ENCODE data around the gene PLB1.
A peak's percentile ranks its signal among the peaks of the same experiment; 100 is the strongest.

The PLB1 gene

DNA sequence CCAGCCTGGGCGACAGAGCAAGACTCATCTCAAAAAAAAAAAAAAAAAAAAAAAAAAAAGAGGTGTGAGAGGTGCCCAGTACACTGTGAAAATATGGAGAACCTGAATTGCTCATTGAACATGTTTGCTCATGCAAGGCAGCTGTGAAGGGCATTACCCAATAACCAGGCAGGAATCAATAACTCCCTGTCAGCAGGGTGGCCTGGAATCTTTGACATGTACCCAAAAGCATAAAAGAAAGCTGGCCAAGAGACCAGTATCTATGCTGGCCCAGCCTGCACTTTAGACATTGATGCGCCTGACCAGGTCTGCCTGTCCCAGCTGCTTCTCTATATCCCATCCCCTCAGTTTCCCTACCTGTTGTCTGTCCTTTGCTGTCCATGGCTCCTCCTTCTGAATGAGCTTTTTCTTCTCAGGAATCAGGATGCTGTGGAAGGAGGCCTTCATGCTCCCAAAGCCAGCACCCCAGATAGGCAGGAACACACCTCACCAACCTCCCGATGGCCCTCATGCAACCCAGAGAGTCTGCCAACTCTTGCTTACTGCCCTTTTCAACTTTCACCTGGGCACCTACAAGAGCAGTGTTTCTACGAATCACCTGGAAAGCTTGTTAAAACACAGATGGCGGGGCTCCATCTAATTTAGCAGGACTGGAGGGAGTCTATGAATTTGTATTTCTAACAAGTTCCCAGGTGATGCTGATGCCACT is 172.4 kb downstream of the PLB1 start:
- DNase-seq (ENCODE audit: low read depth): no peak

DNA sequence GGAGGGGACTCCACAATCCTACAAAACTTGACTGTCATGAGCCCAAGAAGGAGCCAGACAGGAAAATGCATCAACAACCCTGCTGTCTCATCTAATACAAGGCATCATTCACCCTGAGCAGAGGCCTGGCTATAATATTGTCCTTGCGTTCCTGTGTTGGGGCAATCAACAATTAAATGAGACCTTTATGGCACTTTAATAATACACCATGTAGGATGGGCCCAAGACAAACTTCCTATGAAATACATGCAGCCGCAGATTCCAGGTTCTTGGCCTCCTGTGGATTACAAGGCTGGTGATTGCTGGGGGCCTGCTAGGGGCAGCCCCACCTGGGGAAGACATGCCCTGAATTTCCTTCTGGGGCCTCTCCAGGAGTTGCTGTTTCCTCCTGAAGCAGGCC is 173.0 kb downstream of the PLB1 start:
- DNase-seq (ENCODE audit: low read depth): no peak

DNA sequence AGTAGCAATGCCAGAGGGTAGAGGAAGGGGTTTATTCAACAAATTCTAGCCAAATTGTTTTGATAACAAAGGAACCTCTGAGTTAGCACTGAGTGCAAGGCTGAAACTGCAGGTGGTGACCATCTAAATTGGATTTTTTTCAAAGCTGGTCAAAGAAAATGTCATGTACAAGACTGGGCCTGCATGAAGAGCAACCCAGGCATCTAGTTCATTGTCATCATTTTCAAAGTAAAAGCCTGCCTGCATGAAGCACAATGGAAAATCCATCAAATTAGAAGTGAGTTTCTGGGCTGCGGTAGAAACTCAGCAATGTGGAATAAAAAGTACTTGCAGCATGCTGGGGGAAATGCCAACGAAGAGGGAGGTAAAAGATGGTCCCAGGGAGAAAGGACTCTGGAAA is 175.0 kb downstream of the PLB1 start:
- no peak for DNase-seq (ENCODE audit: low read depth)

DNA sequence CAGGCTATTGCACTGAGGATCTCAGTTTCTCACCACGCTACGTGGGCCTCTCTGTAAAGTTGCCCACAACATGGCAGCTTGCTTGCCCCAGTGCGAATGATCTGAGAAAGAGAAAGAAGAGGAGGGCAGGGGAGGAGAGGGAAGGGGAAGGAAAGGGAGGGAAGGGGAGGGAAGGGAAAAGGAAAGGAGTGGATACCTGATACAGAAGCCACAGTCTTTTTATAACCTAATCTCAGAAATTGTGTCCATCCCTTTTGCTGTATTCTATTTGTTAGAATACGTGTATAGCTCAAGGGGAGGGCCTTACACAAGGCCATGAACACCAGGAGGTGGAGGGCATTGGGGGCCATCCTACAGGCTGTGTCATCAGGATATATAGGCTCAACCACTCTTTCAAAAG is 177.5 kb downstream of the PLB1 start:
- no peak for DNase-seq (ENCODE audit: low read depth)

DNA sequence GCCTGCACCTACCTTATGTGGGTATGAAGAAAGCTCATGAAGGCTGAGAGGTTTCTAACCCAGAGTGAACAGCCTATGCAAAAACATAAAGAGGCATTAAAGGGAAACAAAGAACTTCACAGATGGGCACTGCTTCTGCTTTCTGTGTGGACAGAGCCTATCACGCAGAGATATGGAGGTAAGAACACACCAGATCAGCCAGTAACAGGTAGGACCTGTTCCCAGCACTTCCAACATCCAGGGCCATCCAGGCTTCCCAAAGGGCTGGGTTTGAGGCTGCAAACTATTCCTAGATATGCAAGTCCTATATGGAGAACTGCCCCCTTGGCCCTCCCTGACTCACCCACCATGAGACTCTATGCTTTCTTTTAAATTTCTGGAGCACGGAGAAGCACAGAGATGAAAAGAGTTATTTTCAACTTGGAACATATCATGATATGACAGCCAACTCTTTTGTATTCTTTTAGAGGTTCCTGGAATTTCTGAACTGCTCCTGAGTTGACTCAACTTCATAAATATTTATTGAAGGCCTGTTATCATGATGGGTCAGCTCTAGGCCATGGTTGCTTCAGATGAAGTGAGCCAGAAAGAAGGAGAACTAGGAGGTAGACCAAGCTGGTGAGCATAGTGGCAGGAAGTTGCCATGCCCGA is 178.3 kb downstream of the PLB1 start:
- DNase-seq (ENCODE audit: low read depth): no peak

DNA sequence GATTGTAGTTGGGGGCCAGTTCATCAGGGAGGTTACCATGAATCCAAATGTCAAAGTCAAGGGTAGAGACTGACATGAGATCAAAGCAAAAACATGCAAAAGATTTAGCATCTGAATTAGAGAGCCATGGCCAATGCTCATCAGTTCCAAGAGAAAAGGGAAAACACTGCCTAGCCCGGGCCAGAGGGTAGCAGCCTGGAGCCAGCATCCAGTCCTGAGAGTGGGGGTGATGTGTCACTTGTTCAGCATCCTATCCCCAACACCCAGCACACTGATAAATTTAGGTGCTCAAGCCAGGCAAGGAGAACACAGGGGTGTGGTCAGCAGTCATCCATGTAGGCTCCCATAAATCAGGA is 178.8 kb downstream of the PLB1 start:
- no peak for DNase-seq (ENCODE audit: low read depth)

DNA sequence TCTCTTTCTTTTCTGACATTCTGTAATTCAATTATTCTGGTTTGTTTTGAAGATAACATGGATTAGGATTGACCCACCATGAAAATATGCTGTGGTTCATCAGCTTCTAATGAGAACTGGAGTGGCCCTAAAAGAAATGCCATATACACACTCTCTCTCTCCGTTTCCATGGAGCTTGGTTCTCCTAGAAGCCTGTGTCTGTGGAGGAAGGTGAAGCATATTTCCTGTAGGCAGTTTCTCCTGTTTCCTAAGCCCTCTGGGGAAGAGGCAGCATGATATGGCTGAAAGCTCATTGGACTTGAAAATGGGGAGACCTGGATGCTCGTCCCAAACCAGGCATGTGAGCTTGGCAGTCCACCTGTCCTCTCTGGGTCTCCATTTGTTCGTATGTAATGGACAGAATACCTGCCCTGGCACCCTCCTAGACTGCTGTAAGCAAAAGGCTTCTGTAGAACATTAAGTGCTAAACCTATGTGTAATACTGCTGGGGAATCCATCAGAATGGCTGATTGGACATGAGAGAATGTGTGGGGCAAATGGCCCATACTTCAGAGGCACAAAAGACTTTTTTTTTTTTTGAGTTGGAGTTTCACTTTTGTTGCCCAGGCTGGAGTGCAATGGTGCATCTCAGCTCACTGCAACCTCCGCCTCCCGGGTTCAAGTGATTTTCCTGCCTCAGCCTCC is 180.4 kb downstream of the PLB1 start:
- DNase-seq (ENCODE audit: low read depth): no peak

DNA sequence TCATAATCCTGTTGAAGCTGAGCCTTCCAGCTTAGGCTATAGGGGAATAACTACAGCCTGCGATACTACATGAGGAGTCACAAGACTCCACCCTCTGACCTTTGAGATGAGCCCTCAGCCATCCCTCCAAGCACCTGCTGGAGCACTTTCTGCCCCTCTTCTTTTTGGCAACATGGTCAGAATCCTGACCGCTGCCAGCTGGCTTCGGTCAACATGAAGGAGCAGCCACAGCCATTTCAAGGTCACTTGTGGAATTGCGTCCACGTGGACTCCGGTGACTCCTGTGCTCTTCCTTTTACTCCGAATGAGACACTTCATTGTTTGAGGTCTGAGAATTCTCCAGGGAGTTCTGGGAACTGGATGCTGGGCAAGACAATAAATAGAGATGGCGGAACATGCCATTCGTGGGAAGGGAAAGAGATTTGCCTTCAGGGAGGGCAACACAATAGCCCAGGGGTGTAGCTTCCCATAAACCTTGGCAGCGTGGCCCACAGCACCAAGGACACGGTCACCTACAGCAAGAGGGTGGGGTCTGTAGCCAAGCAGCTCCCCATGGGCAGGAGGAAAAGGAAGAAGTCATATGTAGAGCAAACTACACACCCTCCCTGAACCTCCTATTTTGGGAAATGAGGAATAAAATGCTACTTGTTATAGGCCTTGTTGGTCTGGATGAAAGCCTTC is 182.5 kb downstream of the PLB1 start:
- no peak for DNase-seq (ENCODE audit: low read depth)

DNA sequence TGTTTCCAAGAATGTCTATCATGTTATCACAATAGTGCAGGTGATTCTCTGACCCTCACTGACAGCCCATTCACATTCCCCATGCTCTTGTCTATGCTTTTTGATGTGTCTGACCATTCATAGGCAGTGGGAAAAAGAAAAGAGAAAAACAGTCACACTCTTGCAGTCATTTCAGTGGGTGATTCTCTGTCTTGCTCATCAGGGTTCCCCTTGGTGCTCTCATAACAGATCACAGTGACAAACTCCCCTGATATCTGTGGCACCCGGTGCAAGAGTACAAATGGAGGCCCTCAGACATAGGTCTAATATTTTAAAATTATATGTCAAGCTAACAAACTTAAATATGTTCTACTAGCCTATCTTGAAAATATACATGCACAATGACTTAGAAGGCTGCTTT is 183.1 kb downstream of the PLB1 start:
- DNase-seq (ENCODE audit: low read depth): no peak

DNA sequence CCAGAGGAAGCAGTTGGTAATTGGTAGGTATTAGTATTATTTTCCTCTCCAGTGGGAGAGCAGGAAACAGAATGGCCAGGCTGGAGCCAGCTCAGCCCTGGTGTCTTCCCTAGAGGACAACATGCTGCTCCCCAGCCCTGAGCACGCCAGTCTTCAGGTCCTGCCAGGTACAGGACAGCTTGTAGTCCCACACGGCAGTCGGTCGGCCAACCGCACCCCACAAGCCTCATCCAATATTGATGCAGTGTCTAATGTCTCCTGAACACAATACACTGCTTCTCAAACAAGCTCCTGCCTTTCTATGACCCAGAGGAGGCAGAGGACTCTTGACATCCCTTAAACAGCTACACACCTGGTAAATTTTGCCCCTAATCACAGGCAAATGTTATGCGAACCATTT is 184.8 kb downstream of the PLB1 start:
- DNase-seq (ENCODE audit: low read depth): no peak

DNA sequence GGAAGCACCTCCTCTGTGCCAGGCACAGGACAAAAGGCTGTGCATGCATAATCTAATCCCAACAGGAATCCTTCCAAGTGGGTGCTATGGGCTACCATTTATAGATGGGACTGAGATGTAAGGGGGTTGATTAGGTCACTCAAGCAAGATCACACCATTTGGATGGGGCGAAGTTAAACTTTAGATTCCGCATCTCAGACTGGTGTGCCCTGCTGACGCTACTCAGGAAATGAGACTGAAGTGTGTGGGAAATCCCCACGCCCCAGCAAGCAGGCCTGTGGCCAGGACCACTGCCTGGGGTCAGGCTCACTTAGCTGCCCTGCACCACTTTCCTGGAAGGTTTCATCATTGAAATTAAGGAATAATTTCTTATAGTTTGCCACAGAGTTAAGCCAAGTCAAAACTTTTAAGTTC is 185.3 kb downstream of the PLB1 start:
- DNase-seq (ENCODE audit: low read depth): peak; percentile 53

DNA sequence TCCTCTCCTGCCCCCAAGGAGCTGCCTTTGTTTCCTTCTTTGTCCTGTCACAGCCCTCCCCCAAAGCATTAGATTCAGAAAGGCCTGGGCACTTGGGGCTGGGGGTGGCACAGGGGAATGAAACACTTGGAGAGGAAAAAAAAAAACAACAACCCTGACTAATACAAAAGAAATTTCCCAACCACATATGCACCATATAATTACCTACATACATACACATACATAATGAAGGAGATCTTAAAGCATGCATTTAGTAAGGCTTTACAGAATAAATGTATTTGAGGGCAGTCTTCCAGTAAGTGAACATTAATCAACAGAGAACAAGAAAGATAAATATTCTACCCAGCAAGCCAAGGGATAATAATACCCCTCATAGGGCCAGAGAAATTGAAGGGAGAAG is 185.7 kb downstream of the PLB1 start:
- DNase-seq (ENCODE audit: low read depth): peak; percentile 5

DNA sequence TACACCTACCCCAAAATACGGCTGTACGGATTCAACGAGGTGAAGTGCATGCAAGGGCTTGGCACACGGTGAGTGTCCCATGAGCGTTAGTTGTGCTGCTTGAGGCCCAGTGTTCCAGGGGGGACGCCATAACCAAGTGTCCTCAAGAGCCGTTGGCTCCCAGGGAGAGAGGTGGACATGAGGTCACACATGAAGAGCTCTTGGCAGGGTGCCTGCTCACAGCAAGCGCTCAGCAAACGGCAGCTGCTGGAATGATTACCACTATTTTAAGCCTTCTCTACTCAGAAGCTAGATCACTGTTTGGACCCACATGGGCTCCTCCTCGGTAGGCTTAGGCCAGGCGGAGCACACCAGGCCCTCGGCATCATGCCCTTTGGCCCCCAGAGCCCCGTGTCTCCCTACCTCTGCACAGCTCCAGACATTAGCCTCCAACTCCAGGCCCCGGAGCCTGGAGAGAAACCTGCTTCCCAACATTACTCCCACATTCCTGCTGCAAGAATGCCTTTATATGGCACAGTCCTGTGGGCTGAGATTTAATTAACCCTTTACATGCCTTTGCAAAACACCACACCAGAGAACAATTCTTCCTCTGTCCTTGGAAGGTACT is 187.3 kb downstream of the PLB1 start:
- DNase-seq (ENCODE audit: low read depth): no peak

DNA sequence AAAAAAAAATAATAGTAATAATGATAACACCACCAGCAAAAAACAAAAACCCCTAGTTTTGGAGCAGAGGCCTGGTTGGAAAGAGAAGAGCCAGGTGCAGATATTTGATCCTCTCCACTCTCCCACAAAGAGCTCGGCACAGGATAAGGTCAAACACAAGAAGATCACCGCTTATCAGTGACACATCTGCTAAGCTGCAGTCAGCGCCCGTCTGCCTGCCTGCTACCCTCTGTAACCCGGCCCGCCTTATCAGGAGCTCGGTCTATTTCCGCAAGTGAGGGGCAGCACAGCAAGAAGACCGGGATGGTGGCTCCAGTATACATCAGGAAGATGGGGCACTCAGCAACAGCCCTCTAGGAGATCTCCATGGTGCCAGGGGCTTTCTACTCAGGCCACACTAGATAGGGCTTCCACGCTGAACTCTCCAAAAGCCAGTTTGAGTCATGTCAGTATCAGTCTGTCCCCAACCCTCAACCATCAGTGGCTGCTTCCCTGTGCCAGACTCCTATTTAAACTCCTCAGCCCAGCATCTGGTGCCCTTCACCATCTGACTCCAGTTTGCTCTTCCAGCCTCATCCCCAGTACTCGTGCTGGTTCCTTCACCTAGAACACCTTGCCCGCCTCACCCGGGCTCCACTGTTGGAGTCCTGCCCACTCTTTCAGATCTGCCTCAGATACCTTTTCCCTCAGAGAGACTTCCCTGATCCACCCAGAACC is 188.4 kb downstream of the PLB1 start:
- no peak for DNase-seq (ENCODE audit: low read depth)

DNA sequence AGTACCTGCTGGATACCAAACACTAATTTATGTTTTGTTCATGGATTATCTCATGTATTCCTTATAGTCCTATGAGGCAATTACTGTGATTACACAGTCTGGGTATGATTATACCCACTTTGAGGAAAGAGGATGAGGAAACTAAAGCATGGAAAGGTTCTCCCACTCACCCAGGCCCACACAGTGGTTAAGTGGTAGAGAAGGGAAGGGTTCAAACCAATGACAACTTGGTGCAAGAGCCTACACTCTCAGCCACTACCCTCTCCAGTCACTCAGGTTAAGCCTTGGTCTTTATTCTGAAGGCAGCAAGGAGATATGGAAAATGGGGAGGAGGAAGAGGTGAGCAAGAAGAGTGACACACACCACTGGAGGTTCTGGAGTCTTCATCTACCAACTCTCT is 191.3 kb downstream of the PLB1 start:
- DNase-seq (ENCODE audit: low read depth): no peak

DNA sequence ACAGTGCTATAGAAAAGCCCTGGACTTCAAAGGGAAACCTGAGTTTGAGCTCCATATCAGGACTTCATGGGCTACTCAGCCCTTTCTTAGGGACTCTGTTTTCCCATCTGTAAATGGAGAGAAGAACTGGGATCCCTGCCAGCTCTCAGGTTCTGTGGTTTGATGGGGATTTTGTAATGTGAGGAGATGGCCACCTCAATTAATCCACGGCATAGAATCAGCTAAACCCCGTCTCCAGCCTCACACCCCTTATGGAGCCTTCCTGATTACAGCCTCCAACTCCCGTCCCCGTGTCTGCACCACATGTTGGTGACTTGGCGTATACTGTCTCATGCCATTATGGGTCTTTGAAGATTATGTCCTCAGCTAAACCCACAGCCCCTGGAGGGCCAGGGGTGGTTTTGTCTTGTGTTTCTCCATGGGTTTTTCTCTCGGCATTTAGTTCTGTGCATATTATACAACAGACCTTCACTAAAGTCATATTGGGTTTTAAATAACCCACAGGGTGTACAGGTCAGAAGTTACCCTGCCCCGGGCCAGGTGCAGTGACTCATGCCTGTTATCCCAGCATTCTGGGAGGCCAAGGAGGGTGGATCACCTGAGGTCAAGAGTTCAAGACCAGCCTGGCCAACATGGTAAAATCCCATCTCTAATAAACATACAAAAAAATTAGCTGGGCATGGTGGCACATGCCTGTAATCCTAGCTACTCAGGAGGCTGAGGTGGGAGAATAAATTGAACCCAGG is 192.0 kb downstream of the PLB1 start:
- no peak for DNase-seq (ENCODE audit: low read depth)

DNA sequence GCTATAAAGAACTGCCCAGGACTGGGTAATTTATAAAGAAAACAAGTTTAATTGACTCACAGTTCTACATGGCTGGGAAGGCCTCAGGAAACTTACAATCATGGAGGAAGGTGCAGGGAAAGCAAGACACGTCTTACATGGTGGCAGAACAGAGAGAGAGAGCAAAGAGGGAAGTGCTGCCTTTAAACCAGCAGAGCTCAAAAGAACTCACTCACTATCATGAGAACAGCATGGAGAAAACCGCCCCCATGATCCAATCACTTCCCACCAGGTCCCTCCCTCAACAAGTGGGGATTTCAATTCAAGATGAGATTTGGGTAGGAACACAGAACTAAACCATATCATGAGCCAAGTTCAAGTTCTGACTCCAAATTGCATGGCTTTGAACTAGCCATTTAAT is 193.0 kb downstream of the PLB1 start:
- DNase-seq (ENCODE audit: low read depth): no peak

DNA sequence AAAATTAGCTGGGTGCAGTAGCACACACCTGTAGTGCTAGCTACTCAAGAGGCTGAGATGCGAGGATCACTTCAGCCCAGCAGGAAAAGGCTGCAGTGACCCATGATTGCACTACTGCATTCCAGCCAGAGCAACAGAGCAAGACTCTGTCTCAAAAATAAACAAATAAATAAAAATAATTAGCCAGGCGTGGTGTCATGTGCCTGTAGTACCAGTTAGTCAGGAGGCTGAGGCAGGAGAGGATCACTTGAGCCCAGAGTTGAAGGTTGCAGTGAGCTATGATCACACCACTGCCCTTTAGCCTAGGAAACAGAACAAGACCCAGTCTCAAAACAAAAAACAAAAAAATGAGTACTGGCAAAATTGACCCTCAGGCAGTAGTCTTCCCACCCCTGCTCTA is 193.9 kb downstream of the PLB1 start:
- no peak for DNase-seq (ENCODE audit: low read depth)

DNA sequence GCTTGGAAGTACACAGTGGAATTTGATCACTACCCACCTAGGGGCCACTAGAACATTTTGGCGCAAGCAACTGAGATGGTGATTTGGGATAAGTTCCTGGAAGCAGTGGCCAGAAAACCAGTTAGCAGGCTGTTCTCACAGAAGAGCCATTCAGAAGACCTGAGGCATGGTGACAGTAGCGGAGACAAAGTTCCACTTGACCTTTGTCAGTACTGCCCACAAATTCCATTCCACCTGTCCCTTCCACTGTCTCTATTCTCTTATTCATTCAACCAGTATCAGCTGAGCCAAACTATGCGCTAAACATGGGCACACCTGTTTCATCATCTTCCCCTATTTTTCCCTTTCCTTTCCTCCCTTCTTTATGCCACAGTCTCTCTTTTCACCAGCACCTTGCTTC is 196.6 kb downstream of the PLB1 start:
- no peak for DNase-seq (ENCODE audit: low read depth)

DNA sequence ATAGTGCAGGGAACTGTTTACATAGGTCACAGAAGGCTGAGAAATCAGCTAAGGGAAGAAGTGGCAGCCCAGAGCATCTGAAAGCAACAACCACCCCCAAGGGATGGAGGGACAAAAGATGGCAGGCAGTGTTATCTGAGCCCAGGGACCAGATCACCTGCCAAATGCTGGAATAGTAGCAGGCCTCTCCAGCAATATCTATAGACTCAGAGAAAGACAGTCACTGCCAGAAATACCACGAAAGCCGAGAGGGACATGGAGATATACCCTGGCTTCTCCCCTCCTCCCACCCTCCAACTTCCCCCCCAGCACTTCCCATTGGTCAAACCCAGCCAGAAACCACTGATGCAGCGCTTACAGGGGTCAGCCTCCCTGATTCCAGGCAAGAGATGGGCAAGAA is 197.4 kb downstream of the PLB1 start:
- DNase-seq (ENCODE audit: low read depth): no peak

Measured in T-helper 22 cell (primary cell).